SU-DHL-6 (cell line): ENCODE data around the gene BRAP.
"Not testable (repeated sequence)": the region's sequence is repeated elsewhere in the genome, so short reads cannot be mapped to it uniquely, and the experiment has no call there.

ENCODE experiments used
- H2AFZ ChIP-seq: fragments of 200-600 bp; sonication (generic); 2 replicates; pipeline ENCODE4 v1.6.1; 2014; ENCODE audit warnings: low read depth, mild to moderate bottlenecking, moderate library complexity, mixed read lengths, antibody characterized with exemption, low read length; ENCODE audit not compliant: severe bottlenecking
- H3F3A ChIP-seq: fragments of 200-600 bp; shearing (Covaris generic); 2 replicates; pipeline ENCODE4 v1.6.0; 2016; ENCODE audit warnings: antibody characterized with exemption, mild to moderate bottlenecking; ENCODE audit not compliant: insufficient read depth
- H3K27ac ChIP-seq: fragments of 200-600 bp; sonication (generic); 2 replicates; pipeline ENCODE4 v1.5.1; 2016; ENCODE audit warnings: low read depth, mild to moderate bottlenecking, low read length, moderate library complexity, mixed read lengths
- H3K27me3 ChIP-seq: fragments of 200-600 bp; sonication (generic), shearing (Covaris generic); 2 replicates; pipeline ENCODE4 v1.6.0; 2014; ENCODE audit warnings: mild to moderate bottlenecking, low read length
- H3K36me3 ChIP-seq: fragments of 200-600 bp; sonication (generic); 2 replicates; pipeline ENCODE4 v1.6.1; 2014; ENCODE audit warnings: mild to moderate bottlenecking, low read length, mixed read lengths
- H3K4me2 ChIP-seq: fragments of 300-600, 200-600 bp; shearing (Covaris generic), sonication (generic); 2 replicates; pipeline ENCODE4 v1.6.0; 2014; ENCODE audit warnings: low read length, low read depth, mild to moderate bottlenecking; ENCODE audit not compliant: poor library complexity, severe bottlenecking
- H3K4me3 ChIP-seq: fragments of 200-600 bp; sonication (generic); 2 replicates; pipeline ENCODE4 v1.5.1; 2014; ENCODE audit warnings: antibody characterized with exemption, low read length, mild to moderate bottlenecking, mixed read lengths; ENCODE audit not compliant: insufficient read depth, poor library complexity, severe bottlenecking
- H3K79me2 ChIP-seq: fragments of 200-600 bp; sonication (generic); 2 replicates; pipeline ENCODE4 v1.6.1; 2014; ENCODE audit warnings: mild to moderate bottlenecking, low read length, moderate library complexity; ENCODE audit not compliant: insufficient read depth
- H3K9ac ChIP-seq: fragments of 200-600 bp; sonication (generic); 2 replicates; pipeline ENCODE4 v1.7.0; 2014; ENCODE audit warnings: mild to moderate bottlenecking, low read length
- H3K9me2 ChIP-seq: fragments of 200-600 bp; sonication (generic); replicated peaks from 2 replicates; pipeline ENCODE4 v1.6.1; 2014; ENCODE audit warnings: low read length; ENCODE audit not compliant: insufficient read depth
- H3K9me3 ChIP-seq: fragments of 200-600 bp; sonication (generic); 2 replicates; pipeline ENCODE4 v1.6.1; 2014; ENCODE audit warnings: low read length, mixed read lengths; ENCODE audit not compliant: insufficient read depth
- H4K20me1 ChIP-seq: fragments of 200-600 bp; sonication (generic); 2 replicates; pipeline ENCODE4 v1.6.1; 2014; ENCODE audit warnings: low read depth, mild to moderate bottlenecking, antibody characterized with exemption, low read length, moderate library complexity, mixed read lengths
- EZH2phosphoT487 ChIP-seq: fragments of 200-600 bp; sonication (generic), shearing (Covaris generic); conservative IDR thresholded peaks from 2 replicates; pipeline ENCODE4 v1.6.1; 2018; ENCODE audit warnings: mild to moderate bottlenecking, antibody characterized with exemption, low read length, moderate library complexity, mixed read lengths
- TF ChIP-seq, protein P1 (sequence below): fragments of 200-600 bp; sonication (generic); IDR thresholded peaks from one replicate; pipeline ENCODE4 v1.5.1; 2017; ENCODE audit warnings: antibody characterized with exemption, mild to moderate bottlenecking, low read length, moderate library complexity; ENCODE audit not compliant: insufficient read depth, poor library complexity, severe bottlenecking

BRAP gene

DNA sequence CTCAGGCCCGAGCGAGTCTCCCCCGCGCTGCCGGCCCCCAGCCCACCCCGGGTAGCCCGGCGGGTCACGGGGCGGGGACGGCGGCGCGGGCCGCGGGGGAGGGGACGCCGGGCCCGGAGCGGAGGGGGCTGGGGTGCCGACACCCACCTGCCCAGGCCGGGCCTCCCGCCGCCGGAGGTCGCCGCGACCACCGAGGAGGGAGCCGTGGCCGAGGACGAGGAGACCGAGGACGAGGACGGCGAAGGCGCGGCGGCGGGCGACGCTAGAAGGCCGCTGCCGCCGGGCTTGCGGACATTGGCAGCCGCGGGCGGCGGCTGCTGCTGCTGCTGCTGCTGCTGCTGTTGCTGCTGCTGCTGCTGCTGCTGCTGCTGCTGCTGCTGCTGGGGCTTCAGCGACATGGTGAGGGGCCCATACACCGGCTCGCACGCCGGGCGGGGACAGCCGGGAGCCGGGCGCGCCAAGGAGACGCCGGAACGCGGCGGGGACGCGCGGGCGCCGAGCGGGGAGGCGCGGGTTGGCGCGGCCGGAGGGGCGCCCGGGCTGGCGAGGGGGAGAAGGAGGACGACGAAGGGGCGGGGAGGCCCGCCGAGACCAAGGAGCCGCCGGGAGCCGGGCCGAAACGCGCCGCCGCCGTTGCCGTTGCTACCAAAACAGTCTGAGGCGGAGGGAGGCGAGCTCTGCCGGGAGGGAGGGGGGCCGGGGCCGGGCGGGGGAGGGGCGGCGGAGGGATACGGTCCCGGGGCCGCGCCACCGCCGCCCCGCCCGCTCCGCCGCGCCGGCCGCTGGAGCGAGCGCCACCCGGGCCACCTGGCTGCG lies 86.9 kb downstream of the BRAP start, which contains the start of gene ATXN2:
TSS of gene ATXN2 (minus strand) at position 679 of the 816 bp plus-strand sequence. CDS start at position 398, 281 bp downstream.
- H3K27me3 ChIP-seq, result no peaks in the 10 kb centered on the region
- no peaks in the 10 kb centered on the region for H3K9me2 ChIP-seq
- H2AFZ ChIP-seq, result peak within 1 kb of the TSS; percentile 57
- TF ChIP-seq, protein P1, sequence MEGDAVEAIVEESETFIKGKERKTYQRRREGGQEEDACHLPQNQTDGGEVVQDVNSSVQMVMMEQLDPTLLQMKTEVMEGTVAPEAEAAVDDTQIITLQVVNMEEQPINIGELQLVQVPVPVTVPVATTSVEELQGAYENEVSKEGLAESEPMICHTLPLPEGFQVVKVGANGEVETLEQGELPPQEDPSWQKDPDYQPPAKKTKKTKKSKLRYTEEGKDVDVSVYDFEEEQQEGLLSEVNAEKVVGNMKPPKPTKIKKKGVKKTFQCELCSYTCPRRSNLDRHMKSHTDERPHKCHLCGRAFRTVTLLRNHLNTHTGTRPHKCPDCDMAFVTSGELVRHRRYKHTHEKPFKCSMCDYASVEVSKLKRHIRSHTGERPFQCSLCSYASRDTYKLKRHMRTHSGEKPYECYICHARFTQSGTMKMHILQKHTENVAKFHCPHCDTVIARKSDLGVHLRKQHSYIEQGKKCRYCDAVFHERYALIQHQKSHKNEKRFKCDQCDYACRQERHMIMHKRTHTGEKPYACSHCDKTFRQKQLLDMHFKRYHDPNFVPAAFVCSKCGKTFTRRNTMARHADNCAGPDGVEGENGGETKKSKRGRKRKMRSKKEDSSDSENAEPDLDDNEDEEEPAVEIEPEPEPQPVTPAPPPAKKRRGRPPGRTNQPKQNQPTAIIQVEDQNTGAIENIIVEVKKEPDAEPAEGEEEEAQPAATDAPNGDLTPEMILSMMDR, result no peak
- TF ChIP-seq EZH2phosphoT487, result no peak
- peaks cover 47% of the 10 kb centered on the region for H3K79me2 ChIP-seq
- no peaks in the 10 kb centered on the region for H3K9me3 ChIP-seq
- H3K4me3 ChIP-seq, result peak within 1 kb of the TSS; percentile 93
- 0 out of 2 replicates have a peak, but pooled peaks cover 7% of the 10 kb centered on the region for H3K36me3 ChIP-seq
- H3K27ac ChIP-seq, result peak within 1 kb of the TSS; percentile 81
- peak within 1 kb of the TSS; percentile 69 for H3K9ac ChIP-seq
- peak within 1 kb of the TSS; percentile 94 for H3K4me2 ChIP-seq
- peaks cover 11% of the 10 kb centered on the region for H4K20me1 ChIP-seq
- H3F3A ChIP-seq, result peaks cover 19% of the 10 kb centered on the region

DNA sequence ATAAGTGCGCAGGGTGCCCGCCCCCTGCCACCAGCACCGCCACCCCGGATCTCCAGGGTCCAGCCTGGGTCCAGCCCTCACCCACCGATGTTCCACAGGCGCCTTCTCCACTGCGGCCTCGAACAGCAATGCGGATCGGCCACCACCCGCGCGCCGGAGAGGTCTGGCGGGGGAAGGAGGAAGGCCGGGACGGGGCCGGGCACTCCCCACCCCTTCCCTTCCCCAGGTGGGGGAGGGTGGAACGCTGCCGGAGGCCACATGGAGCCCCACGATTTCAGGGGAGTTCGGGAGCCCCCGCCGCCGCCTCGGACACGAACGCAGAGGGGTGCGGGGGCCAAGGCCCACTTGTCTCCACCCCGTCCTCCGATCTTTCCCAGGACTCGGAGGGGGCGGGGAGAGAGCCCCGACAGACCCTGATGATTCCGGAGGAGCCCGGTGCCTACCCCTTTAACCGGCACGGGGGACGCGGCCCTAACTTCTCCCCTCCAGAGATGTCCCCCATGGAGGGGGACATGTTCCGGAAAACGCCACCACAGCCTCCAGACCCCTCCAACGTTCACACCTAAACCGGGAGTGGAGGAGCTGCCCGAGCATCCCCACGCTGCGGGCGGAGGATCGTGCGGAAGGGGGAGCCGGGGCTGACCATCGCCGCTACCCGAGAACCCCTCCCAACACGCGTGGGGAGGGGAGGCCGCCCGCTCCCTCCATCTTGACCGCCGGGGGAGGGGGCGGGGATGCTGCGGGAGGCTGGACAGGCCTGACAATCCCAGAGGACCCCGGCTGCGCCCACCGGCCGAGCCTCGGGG lies 87.7 kb downstream of the BRAP start:
- H3K79me2 ChIP-seq, result peaks cover 55% of the 10 kb centered on the region
- H3K27me3 ChIP-seq, result no peaks in the 10 kb centered on the region
- peak overlapping the region; percentile 81 for H3K27ac ChIP-seq
- no peaks in the 10 kb centered on the region for H3K9me2 ChIP-seq
- H3F3A ChIP-seq, result peaks cover 19% of the 10 kb centered on the region
- H4K20me1 ChIP-seq, result peaks cover 17% of the 10 kb centered on the region
- peak overlapping the region; percentile 93 for H3K4me3 ChIP-seq
- no peaks in the 10 kb centered on the region for H3K9me3 ChIP-seq
- peak overlapping the region; percentile 69 for H3K9ac ChIP-seq
- 0 out of 2 replicates have a peak, but pooled peaks cover 7% of the 10 kb centered on the region for H3K36me3 ChIP-seq
- TF ChIP-seq EZH2phosphoT487, result no peak
- TF ChIP-seq, protein P1, result no peak
- peak overlapping the region; percentile 94 for H3K4me2 ChIP-seq
- peak overlapping the region; percentile 47 for H2AFZ ChIP-seq

DNA sequence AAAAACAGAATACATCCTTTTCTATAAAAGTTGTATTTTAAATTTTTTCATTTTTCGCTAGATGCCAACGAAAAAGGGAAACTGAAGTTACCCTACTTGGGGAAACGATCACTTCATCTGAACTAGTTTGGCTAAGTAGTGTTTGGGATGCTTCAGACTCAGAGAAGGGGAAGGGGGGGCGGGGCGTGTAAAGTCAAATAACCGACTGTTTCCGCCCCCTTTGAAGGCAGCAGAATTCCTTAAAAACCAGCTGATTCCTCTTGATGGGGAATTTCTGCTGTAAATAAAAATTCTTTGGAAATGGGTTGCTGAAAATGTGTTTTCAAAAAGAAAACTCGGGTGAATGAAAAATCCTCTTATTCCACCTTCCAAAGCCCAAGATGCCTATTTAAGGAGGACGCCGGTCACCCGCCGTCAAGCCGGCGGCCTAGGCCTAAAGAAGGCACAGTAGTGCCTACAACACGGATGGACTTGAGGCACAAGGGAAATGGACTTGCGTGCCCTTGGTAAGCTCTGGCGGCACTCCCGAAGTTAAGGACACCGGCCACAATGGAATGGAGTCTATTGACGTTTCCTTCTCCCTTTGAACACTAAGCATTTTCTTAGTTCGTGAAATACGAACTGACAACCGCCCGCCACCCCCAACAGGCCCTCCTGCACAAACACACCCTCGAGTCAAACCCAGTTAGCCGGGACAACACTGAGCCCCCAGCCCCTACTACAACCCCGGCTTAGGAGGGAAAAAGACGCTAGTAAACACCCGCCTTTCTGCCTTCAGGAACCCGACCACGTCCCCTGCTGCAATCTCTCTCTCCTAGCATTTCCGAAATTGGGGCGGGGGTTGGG lies 88.5 kb downstream of the BRAP start:
- H3K9ac ChIP-seq, result peak overlapping the region; percentile 69
- H3K36me3 ChIP-seq, result 0 out of 2 replicates have a peak, but pooled peaks cover 7% of the 10 kb centered on the region
- H3K4me2 ChIP-seq, result peak overlapping the region; percentile 94
- peaks cover 19% of the 10 kb centered on the region for H3F3A ChIP-seq
- H3K9me2 ChIP-seq, result no peaks in the 10 kb centered on the region
- peak overlapping the region; percentile 93 for H3K4me3 ChIP-seq
- no peaks in the 10 kb centered on the region for H3K9me3 ChIP-seq
- TF ChIP-seq, protein P1, result no peak
- TF ChIP-seq EZH2phosphoT487, result no peak
- no peak overlapping the region for H2AFZ ChIP-seq
- H3K27me3 ChIP-seq, result no peaks in the 10 kb centered on the region
- peaks cover 63% of the 10 kb centered on the region for H3K79me2 ChIP-seq
- peak overlapping the region; percentile 81 for H3K27ac ChIP-seq
- peaks cover 17% of the 10 kb centered on the region for H4K20me1 ChIP-seq

DNA sequence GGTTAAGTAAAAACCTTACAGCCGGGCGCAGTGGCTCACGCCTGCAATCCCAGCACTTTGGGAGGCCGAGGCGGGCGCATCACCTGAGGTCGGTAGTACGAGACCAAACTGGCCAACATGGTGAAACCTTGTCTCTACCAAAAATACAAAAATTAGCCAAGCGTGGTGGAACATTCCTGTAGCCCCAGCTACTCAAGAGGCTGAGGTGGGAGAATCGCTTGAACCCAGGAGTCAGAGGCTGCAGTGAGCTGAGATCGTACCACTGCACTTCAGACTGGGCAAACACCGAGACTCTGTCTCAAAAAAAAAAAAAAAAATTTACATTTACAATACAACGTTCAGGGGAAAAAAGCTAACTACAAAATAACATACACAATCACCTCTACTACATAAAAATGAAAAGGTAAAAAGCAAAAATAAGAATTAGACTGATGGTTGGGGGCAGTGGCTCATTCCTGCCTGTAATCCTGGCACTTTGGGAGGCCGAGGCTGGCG lies 90.4 kb downstream of the BRAP start:
- Histone ChIP-seq H4K20me1 (peaks cover 17% of the 10 kb centered on the region), H3F3A (peaks cover 18% of the 10 kb centered on the region), H3K79me2 (peaks cover 81% of the 10 kb centered on the region), H3K4me2 (peak overlapping the region; percentile 94)
- not testable (repeated sequence) for H3K4me3 ChIP-seq, H3K9me2 ChIP-seq, H3K9me3 ChIP-seq, H3K9ac ChIP-seq, H3K36me3 ChIP-seq, H3K27ac ChIP-seq, H3K27me3 ChIP-seq, H2AFZ ChIP-seq
